GM23338 (cell line): ENCODE results near the gene FMOD. TPM values are rescaled to one million over a fixed set of nuclear protein-coding genes. Genes with fewer than 3 reads are reported as not detected.

Experiments used
- ATAC-seq: fragments of 200-7000 bp; cut with Tn5 transposase; 3 replicates; pipeline ENCODE4 v1.9.1; 2020
- DNase-seq: peaks from one replicate; pipeline ENCODE4 v3.0.0-alpha.2; 2015; ENCODE audit warnings: low spot score
- H2AFZ ChIP-seq: fragments of 200-600 bp; sonication (generic); 2 replicates; pipeline ENCODE4 v1.8.0; 2016; ENCODE audit warnings: antibody characterized with exemption, mild to moderate bottlenecking, moderate library complexity
- H3F3A ChIP-seq: fragments of 200-600 bp; sonication (generic); replicated peaks from 2 replicates; pipeline ENCODE4 v1.8.0; 2017; ENCODE audit warnings: antibody characterized with exemption, mixed run types, low read depth
- H3K27ac ChIP-seq: fragments of 200-600 bp; sonication (generic); 2 replicates; pipeline ENCODE4 v1.6.1; 2016; ENCODE audit warnings: low read depth
- H3K27me3 ChIP-seq: fragments of 200-600 bp; sonication (generic); 2 replicates; pipeline ENCODE4 v1.8.0; 2016; ENCODE audit warnings: mild to moderate bottlenecking, mixed run types, moderate library complexity; ENCODE audit not compliant: insufficient read depth
- H3K36me3 ChIP-seq: fragments of 200-600 bp; sonication (generic); 2 replicates; pipeline ENCODE4 v1.8.0; 2016; ENCODE audit warnings: mild to moderate bottlenecking; ENCODE audit not compliant: insufficient read depth
- H3K4me1 ChIP-seq: fragments of 200-600 bp; sonication (generic); 2 replicates; pipeline ENCODE4 v1.8.0; 2016; ENCODE audit warnings: mild to moderate bottlenecking, moderate library complexity; ENCODE audit not compliant: insufficient read depth
- H3K4me2 ChIP-seq: fragments of 200-600 bp; sonication (generic); 2 replicates; pipeline ENCODE4 v1.7.1; 2017; ENCODE audit warnings: mixed run types
- H3K4me3 ChIP-seq: fragments of 200-600 bp; sonication (generic); 2 replicates; pipeline ENCODE4 v1.6.1; 2016; ENCODE audit warnings: mixed run types
- H3K79me2 ChIP-seq: fragments of 200-600 bp; sonication (generic); replicated peaks from 2 replicates; pipeline ENCODE4 v1.8.0; 2017; ENCODE audit warnings: mild to moderate bottlenecking; ENCODE audit not compliant: insufficient read depth
- H3K9me2 ChIP-seq: fragments of 200-600 bp; sonication (generic); 2 replicates; pipeline ENCODE4 v1.8.0; 2017; ENCODE audit not compliant: insufficient read depth
- H4K20me1 ChIP-seq: fragments of 200-600 bp; sonication (generic); replicated peaks from 2 replicates; pipeline ENCODE4 v1.8.0; 2017; ENCODE audit warnings: mild to moderate bottlenecking; ENCODE audit not compliant: insufficient read depth
- H3K27ac Mint-ChIP-seq: 2 replicates; pipeline ENCODE4 v1.8.0; 2020; ENCODE audit warnings: inconsistent platforms, mild to moderate bottlenecking, moderate library complexity, mixed read lengths
- H3K27me3 Mint-ChIP-seq: 3 replicates; pipeline ENCODE4 v1.8.0; 2022; ENCODE audit warnings: low read depth, mild to moderate bottlenecking, moderate library complexity, mixed read lengths, inconsistent platforms; ENCODE audit not compliant: insufficient read depth, poor library complexity
- H3K36me3 Mint-ChIP-seq: 3 replicates; pipeline ENCODE4 v1.8.0; 2021; ENCODE audit warnings: low read depth, mild to moderate bottlenecking, inconsistent platforms, moderate library complexity, mixed read lengths
- H3K4me1 Mint-ChIP-seq: 3 replicates; pipeline ENCODE4 v1.8.0; 2020; ENCODE audit warnings: mild to moderate bottlenecking, inconsistent platforms, mixed read lengths
- H3K4me3 Mint-ChIP-seq: 3 replicates; pipeline ENCODE4 v1.8.0; 2021; ENCODE audit warnings: moderate library complexity, mild to moderate bottlenecking, inconsistent platforms, mixed read lengths
- H3K9me3 Mint-ChIP-seq: 3 replicates; pipeline ENCODE4 v1.8.0; 2020; ENCODE audit warnings: moderate library complexity, mild to moderate bottlenecking, inconsistent platforms, mixed read lengths
- CREB1 ChIP-seq: fragments of 250-450 bp; sonication (Bioruptor Pico); IDR thresholded peaks from 2 replicates; pipeline ENCODE4 v1.5.0; 2020; ENCODE audit warnings: low read depth, mild to moderate bottlenecking, moderate library complexity
- CTCF ChIP-seq, 2 experiments: fragments of 200-600 bp in 1 of 2; sonication (generic) in 1 of 2; conservative IDR thresholded peaks; 2 replicates each; pipeline versions ENCODE4 v1.5.1 to v1.6.1; 2016 to 2017; ENCODE audit warnings: antibody characterized with exemption in 2 of 2, low read depth in 2 of 2, mild to moderate bottlenecking in 2 of 2, moderate library complexity in 1 of 2
- ETS1 ChIP-seq: IDR thresholded peaks from 2 replicates; pipeline ENCODE4 v1.6.1; 2016; ENCODE audit warnings: antibody characterized with exemption
- EZH2 ChIP-seq: fragments of 200-600 bp; sonication (generic); IDR thresholded peaks from one replicate; pipeline ENCODE4 v1.8.0; 2017; ENCODE audit warnings: antibody characterized with exemption, mild to moderate bottlenecking, low read depth; ENCODE audit not compliant: unreplicated experiment
- EZH2phosphoT487 ChIP-seq: fragments of 200-600 bp; sonication (generic); IDR thresholded peaks from one replicate; pipeline ENCODE4 v1.8.1; 2018; ENCODE audit warnings: antibody characterized with exemption; ENCODE audit not compliant: unreplicated experiment
- JUNB ChIP-seq: IDR thresholded peaks from one replicate; pipeline ENCODE4 v1.6.1; 2016; ENCODE audit warnings: antibody characterized with exemption; ENCODE audit not compliant: unreplicated experiment
- NANOG ChIP-seq: IDR thresholded peaks from 2 replicates; pipeline ENCODE4 v1.6.1; 2016; ENCODE audit warnings: antibody characterized with exemption, borderline replicate concordance
- POLR2AphosphoS5 ChIP-seq: IDR thresholded peaks from 2 replicates; pipeline ENCODE4 v1.6.1; 2016; ENCODE audit warnings: antibody characterized with exemption, low read depth
- REST ChIP-seq: IDR thresholded peaks from one replicate; pipeline ENCODE4 v1.6.1; 2018; ENCODE audit warnings: antibody characterized with exemption; ENCODE audit not compliant: unreplicated experiment
- STAT1 ChIP-seq: IDR thresholded peaks from one replicate; pipeline ENCODE4 v1.6.1; 2016; ENCODE audit warnings: antibody characterized with exemption; ENCODE audit not compliant: unreplicated experiment
- ZNF114 ChIP-seq: fragments of 250-450 bp; sonication (Bioruptor Pico); IDR thresholded peaks from 2 replicates; pipeline ENCODE4 v1.5.0; 2020; ENCODE audit warnings: mild to moderate bottlenecking, moderate library complexity
- ZNF331 ChIP-seq: fragments of 250-450 bp; sonication (Bioruptor Pico); IDR thresholded peaks from 2 replicates; pipeline ENCODE4 v1.5.0; 2020; ENCODE audit warnings: low read depth, mild to moderate bottlenecking, moderate library complexity
- ZNF462 ChIP-seq: fragments of 250-450 bp; sonication (Bioruptor Pico); IDR thresholded peaks from 2 replicates; pipeline ENCODE4 v1.5.0; 2020; ENCODE audit warnings: mild to moderate bottlenecking, moderate library complexity
- polyA plus RNA-seq: library from polyadenylated mRNA; unstranded; fragments of >200 nt; fragmentation: Nextera tagmentation; extraction: Ambion mirVana; gene quantifications from 2 replicates; pipeline ENCODE4 v1.2.1, GENCODE V29; 2016
- total RNA-seq: library from RNA; depleted of rRNA; stranded (reverse); fragments of >200 nt; shearing (Covaris generic); gene quantifications from 2 replicates; pipeline ENCODE4 v1.2.3, GENCODE V29; 2014

FMOD gene
- total and polyA plus RNA-seq, 2 experiments from 2014 or later: 0.27 to 1.3 TPM

- Histone ChIP-seq H3K27me3 (no peaks in the 10 kb centered on the region), H3F3A (no peaks in the 10 kb centered on the region), H3K4me1 (no peaks in the 10 kb centered on the region), H3K9me2 (0 out of 2 replicates have a peak, but pooled peaks cover 4% of the 10 kb centered on the region), H3K27ac (no peak overlapping the region), H2AFZ (no peak overlapping the region), H3K79me2 (no peaks in the 10 kb centered on the region), H3K36me3 (no peaks in the 10 kb centered on the region), H3K4me3 (no peak overlapping the region), H4K20me1 (no peaks in the 10 kb centered on the region), H3K4me2 (no peak overlapping the region)
- Mint-ChIP-seq H3K4me1 (no peaks in the 10 kb centered on the region), H3K4me3 (no peak overlapping the region), H3K27me3 (peaks cover 4% of the 10 kb centered on the region), H3K9me3 (no peaks in the 10 kb centered on the region), H3K27ac (no peak overlapping the region), H3K36me3 (no peaks in the 10 kb centered on the region)
- ATAC-seq: no peak
- no peak for DNase-seq
- no peak for TF ChIP-seq CTCF (conservative IDR thresholded peaks at IDR 0.05; ENCODE audit: low read depth in 2 of 2)
- no peak for TF ChIP-seq NANOG
- no peak for TF ChIP-seq ZNF331 (CRISPR knock-in tag)
- no peak for TF ChIP-seq POLR2AphosphoS5
- no peak for TF ChIP-seq EZH2phosphoT487
- no peak for TF ChIP-seq REST
- no peak for TF ChIP-seq STAT1
- no peak for TF ChIP-seq CREB1 (CRISPR knock-in tag)
- no peak for TF ChIP-seq ZNF114 (CRISPR knock-in tag)
- no peak for TF ChIP-seq ZNF462 (CRISPR knock-in tag)
- no peak for TF ChIP-seq ETS1
- TF ChIP-seq JUNB: no peak
- no peak for TF ChIP-seq EZH2
These were observed 18.7 kb upstream of the FMOD start for GRCh38 chr1:203369666-203370065.
